Stimulated activated CD4-positive, alpha-beta T cell treated with anti-CD3 and anti-CD28 coated beads, TNF-alpha, amount 100 ng/mL, for 4 hours (primary cell): ENCODE data around the gene CYP21A2.
"Not testable (repeated sequence)": the region's sequence is repeated elsewhere in the genome, so short reads cannot be mapped to it uniquely, and the experiment has no call there.

Source experiments
- DNase-seq, 3 experiments: peaks; one replicate each; pipeline ENCODE4 v3.0.0-alpha.2; 2020; ENCODE audit warnings: low read depth in 3 of 3

CYP21A2 gene

DNA sequence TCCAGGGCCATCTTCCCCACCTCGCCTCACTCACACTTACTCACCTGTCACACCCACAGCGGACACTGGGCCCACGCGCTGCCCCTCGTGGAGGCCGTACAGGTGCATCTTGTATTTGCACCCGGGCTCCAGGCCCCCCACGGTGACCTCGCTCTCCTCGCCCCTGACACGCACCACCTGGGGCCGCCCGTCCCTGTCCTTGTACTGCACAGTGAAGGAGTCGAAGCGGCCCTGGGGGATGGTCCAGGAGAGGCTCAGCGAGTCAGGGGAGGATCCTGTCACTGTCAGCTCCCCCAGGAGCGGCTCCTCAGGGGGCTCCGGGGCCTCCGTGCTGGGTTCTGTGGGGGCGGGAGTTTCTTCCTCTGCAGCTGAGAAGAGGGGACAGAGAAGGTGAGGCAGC is 14.4 kb downstream of the CYP21A2 start:
- DNase-seq: not testable (repeated sequence)

DNA sequence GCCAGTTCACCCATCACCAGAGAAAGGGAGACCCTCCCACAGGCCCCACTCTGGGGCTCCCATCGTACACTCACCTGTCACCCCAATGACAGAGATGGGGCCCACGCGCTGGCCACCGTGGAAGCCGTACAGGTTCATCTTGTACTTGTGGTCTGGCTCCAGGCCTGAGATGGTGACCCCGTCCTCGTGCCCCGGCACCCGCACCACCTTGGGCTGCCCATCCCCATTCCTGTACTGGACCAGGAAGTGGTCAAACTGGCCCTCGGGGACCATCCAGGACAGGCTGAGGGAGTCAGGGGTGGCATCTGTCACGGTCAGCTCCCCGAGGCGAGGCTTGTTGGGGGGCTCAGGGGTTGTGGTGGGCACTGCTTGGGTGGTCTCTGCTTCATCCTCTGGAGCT is 15.1 kb downstream of the CYP21A2 start:
- not testable (repeated sequence) for DNase-seq

DNA sequence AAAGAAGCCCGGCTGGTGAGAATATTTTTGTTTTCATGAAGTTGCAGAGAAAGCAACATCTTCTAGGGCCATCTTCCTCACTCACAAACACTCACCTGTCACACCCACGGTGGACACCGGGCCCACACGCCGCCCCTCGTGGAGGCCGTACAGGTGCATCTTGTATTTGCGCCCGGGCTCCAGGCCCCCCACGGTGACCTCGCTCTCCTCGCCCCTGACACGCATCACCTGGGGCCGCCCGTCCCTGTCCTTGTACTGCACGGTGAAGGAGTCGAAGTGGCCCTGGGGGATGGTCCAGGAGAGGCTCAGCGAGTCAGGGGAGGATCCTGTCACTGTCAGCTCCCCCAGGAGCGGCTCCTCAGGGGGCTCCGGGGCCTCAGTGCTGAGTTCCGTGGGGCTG is 17.5 kb downstream of the CYP21A2 start:
- not testable (repeated sequence) for DNase-seq

DNA sequence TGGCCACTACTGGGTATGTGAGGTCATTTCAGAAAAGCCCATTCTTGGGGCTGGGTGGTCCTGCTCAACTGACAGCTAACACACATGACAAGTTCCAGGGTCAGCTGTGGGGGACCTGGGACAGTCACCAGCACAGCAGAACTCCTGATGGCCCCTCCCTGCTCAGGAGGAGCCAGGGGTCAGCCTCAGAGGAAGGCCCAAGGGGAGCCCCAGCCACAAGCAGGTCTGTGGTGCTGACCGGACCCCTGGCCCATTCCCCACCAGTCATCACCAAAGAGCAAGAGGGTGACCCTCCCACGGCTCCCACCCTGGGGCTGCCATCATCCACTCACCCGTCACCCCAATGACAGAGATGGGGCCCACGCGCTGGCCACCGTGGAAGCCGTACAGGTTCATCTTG is 18.0 kb downstream of the CYP21A2 start:
- no peak for DNase-seq

DNA sequence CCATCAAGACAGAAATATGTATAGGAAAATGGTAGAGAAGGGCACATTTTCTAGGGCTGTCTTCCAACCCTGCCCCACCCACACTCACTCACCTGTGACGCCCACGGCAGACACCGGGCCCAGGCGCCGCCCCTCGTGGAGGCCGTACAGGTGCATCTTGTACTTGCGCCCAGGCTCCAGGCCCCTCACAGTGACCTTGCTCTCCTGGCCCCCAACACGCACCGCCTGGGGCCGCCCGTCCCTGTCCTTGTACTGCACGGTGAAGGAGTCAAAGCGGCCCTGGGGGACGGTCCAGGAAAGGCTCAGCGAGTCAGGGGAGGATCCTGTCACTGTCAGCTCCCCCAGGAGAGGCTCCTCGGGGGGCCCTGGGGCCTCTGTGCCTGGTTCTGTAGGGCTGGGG is 19.8 kb downstream of the CYP21A2 start:
- DNase-seq: no peak

DNA sequence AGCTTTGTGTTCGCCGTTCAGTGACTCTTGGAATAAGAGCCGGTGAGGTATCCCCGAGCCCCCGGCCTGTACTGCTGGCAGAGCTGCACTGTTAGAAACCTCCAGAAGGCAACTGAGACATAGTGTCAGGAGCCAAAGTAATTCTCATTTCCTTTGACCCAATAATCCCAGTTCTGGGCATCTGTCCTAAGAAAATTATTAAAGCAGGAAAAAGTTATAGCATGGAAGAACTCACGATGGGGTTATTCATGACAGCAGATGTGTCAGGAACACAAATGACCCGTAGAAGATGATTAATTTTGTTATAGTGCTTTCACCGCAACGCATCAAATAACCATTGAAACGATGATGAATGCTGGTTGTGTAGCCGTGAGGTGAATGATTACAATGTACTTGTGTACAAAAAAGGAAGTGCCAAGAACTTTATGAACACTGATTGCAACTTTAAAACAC is 20.3 kb downstream of the CYP21A2 start:
- no peak for DNase-seq

DNA sequence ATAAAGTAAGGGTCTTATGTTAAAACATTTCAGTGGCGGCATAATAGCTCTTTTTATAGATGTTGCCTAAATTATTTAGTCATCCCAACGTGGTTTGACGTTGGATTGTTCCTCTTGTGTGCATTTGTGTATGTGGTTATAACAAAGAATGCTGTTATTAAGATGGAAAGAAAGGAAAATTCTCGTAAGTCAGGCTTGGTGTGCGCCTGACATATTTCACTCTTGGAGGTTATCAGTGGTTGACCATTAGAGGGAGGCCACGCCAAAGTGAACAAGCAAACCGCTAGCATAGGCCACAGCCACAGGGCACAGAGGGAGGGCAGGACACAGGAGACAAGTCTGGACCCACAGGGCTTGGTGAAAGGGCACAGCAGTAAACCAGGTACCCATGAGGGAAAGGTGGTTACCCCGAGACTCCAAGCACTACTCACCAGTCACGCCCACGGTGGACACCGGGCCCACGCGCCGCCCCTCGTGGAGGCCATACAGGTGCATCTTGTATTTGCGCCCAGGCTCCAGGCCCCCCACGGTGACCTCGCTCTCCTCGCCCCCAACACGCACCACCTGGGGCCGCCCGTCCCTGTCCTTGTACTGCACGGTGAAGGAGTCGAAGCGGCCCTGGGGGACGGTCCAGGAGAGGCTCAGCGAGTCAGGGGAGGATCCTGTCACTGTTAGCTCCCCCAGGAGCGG is 22.9 kb downstream of the CYP21A2 start:
- no peak for DNase-seq

DNA sequence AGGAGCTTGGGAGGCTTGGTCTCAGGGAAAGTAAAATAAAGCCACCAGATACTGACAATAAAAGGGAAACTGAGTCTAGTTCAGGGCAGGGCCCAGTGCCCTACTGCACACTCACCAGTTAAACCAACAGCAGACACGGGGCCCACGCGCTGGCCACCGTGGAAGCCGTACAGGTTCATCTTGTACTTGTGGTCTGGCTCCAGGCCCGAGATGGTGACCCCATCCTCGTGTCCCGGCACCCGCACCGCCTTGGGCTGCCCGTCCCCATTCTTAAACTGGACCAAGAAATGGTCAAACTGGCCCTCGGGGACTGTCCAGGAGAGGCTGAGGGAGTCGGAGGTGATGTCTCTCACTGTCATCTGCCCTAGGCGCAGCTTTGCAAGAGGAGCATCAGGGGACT is 26.5 kb downstream of the CYP21A2 start:
- no peak for DNase-seq

DNA sequence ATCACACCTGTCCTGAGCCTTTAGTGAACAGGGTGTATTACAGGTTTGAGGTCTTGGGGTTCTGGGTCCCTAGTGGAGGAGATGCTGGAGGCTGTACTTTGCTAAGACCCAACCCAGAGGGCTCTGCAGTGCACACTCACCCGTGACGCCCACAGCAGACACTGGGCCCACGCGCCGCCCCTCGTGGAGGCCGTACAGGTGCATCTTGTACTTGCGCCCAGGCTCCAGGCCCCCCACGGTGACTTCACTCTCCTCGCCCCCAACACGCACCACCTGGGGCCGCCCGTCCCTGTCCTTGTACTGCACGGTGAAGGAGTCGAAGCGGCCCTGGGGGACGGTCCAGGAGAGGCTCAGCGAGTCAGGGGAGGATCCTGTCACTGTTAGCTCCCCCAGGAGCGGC is 29.3 kb downstream of the CYP21A2 start:
- not testable (repeated sequence) for DNase-seq

DNA sequence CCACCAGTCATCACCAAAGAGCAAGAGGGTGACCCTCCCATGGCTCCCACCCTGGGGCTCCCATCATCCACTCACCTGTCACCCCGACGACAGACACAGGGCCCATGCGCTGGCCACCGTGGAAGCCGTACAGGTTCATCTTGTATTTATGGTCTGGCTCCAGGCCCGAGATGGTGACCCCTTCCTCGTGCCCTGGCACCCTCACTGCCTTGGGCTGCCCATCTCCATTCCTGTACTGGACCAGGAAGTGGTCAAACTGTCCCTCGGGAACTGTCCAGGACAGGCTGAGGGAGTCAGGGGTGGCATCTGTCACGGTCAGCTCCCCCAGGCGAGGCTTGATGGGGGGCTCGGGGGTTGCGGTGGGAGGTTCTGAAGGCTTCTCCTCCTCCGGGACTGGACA is 30.1 kb downstream of the CYP21A2 start:
- DNase-seq: not testable (repeated sequence)

DNA sequence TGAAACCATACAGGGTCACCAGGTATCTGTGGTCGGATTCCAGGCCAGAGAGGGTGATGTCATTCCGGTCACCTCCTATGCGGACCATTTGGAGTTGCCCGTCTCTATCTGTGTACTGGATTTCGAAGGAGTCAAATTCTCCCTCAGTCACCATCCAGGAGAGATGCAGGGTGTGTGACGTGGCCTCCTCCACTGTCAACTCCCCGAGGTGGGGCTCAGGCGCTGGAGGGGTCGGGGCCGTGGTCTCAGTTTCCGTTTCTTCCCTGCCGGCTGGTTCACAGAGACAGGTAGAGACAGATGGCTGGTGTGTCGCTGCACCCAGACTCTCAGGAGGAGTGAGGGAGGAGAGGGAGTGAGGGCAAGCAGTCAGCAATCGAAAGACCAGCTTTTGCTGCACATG is 30.7 kb downstream of the CYP21A2 start:
- no peak for DNase-seq

DNA sequence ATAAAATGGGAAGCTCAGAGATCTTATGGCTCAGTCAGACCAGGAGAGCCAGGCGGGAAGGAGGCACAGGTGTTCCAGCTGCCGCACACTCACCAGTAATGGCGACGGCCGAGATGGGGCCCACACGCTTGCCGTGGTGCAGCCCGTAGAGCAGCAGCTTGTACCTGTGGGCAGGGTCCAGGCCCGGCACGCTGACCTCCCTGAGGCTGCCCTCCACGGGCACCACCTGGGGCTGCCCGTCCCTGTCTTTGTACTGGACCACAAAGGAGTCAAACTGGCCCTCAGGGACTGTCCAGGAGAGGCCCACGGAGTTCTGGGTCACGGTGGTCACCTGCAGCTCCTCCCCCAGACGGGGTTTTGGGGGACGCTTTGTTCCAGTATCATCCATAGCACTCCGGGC is 31.2 kb downstream of the CYP21A2 start:
- DNase-seq: no peak

DNA sequence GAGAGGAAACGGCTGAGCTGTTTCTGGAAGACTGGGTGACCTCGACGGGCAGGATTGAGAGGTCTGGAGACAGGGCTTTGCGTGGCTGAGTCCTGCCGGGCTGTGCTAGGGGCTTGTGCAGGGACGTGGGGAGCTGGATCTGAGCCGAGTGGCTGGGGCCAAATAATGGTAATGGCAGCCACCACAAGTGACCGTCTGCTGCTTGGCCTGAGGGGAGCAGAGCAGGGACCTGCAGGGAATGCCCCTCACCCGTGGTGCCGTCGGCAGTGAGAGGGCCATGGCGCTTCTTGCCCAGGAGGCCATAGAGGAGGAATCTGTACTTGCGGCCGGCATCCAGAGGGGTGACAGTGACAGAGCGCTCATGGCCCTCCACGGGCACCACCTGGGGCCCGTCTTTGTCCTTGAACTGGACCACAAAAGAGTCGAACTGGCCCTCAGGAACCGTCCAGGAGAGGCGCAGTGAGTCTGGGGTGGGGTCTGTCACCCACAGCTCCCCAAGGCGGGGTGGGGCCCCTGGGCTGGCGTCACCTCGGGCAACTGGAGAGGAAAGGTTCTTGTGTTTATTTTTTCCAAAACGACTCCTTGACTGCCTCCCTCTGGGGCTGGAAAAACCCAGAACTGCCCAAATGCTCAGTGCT is 31.8 kb downstream of the CYP21A2 start:
- no peak for DNase-seq

DNA sequence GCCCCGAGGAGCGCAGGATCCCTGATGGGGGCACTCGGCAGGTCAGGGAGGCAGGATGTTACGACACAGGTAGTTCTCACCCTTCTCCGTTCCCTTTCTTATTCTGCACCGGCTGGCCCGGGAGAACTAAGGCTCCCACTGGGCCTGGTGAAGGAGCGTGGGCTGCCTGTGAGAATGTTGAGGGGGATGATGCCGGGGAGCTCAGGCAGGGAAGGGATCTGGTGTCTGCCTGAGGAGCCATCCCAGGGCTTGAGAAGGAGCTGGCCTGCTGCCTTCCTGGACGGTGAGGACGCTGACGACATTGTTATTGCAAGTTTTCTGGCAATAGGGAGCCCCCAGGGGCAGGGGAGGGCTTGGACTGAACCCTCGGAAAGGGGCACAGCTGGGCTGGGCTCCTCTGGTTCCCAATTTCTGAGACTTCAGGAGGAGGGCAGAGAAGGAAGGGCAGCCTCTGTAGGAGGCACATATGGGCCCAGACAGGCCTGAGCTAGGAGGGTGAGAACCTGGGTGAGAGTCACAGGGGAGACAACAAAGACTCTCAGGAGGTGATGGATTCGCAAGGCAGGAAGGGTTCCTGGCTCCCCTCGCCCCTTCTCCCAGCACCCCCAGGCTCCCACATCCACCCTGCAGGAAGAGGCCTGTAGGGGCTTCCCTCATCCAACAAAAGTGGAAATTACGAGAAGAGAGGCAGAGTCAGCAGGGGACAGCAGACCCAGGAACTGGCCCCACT is 32.8 kb downstream of the CYP21A2 start:
- no peak for DNase-seq

DNA sequence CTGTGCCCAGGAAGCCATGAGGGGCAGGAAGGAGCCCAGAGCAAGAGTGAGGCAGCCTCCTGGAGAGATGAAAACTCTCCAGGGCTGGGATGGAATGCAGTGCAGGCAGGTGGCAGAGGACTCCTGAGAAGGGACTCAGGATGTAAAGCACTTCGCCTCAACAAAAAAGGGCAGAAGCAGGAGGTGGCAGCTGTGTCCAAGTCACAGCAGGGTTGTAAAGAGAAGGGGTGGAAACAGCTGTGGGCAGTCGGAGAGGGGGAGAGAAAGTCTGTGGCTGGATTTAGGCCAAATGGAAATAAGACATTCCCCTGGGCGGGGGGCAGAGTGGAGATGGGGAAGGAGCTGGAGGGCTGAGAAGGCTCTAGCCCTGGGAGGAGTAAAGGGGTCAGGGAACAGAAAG is 34.9 kb downstream of the CYP21A2 start:
- no peak for DNase-seq

DNA sequence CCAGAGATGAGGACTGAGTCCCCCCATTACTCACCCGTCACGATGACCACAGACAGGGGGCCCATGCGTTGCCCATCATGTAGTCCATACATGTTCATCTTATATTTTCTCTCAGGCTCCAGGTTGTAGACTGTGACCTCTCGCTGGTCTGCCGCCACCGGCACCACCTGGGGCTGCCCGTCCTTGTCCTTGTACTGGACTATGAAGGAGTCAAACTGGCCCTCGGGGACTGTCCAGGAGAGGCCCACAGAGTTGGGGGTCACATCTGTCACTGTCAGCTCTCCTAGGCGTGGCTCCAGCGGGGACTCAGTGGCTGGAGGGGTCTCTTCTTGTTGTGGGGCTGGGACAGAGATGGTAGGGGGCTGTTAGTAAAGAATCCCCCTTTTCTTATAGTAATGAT is 35.4 kb downstream of the CYP21A2 start:
- no peak for DNase-seq

DNA sequence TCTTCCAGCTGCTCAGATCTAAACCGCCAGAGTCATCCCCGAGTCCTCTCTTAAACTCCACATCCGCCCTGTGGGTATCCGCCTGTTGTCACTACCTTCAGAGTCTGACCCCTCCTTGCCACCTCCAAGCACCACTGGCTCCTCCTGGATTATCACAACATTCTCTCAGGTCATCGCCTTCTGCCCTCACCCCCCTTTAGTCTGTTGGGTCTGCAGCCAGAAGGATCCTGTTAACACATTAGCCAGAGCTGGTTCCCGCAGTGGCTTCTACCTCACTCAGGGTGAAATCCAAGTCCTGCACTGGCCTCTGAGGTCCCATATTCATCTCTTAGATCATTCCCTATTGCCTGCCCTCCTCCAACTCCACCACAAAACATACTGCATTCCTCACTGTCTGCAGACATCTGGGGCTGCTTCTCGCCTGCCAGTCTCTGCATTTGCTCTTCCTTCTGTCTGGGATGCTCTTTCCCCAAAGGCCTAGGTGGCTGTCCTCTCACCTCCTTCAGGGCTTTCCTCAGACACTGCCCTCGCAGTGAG is 36.8 kb downstream of the CYP21A2 start:
- DNase-seq: no peak

DNA sequence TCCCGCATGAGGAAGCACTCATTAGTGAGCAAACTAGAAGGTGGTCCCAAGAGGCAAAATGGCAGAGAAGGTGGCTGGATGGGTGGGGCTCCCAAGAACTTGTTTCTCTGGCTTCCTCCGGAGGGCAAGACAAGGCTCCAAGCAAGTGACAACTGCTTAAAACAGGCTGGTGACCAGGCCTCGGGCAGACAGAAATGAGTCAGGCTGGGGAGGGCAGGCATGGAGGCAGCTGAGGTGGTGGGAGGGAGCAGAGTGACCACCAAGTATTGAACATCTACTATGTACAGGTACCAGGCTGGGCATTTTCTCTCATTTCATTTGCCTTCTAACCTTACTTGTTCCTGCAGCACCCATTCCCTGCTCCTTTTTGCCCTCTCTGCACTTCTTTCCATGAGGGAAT is 37.6 kb downstream of the CYP21A2 start:
- DNase-seq: no peak

DNA sequence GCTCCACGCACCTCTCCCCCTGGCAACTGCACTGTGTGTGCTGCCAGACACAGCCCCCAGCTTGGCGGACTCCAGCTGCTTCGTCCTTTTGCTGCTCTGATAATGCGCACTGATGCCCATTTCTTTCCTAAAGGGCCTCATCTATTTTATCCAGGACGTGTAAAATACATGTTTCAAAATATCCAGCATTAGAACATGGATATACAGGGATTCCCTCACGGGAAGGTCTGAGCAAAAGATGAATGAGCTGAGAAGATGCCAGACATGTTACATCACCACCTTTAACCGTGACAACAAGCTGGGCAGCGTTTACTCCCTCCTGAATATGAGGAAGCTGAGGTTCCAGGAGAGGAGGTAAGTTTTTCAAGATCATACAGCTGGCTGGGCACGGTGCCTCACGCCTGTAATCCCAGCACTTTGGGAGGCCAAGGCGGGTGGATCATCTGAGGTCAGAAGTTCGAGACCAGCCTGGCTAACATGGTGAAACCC is 38.1 kb downstream of the CYP21A2 start:
- DNase-seq: no peak

DNA sequence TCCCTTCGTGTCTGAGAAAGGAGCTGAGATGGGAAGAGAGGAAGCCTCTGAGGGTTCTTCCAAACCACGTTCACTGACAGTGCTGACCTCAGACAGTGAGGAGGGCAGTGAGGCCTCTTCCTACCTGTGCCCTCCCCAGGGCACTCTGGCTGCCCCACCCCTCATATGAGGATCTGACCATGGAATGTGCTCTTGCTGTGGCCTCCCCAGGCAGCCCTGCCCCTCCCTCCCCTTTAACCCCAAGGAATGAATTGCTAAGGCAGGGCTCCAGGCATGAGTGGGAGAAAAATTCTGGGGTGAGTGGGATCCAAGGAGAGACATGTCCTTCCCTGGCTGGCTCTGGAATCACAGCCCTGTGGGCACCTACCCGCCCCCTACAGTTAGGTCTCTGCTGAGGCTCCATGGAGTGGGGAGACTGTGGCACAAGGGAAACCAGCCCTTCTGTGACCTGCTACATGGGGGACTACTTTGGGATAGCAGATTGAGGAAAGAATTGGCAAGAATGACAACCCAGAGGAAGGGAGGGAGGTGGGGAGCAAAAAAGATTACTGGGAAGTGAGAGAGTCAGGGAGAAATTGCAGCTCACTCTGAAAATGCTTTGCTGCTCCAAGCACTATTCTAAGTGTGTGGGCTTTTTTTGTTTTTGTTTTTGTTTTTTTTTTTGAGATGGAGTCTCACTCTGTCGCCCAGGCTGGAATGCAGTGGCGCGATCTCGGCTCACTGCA is 41.5 kb downstream of the CYP21A2 start:
- no peak for DNase-seq

DNA sequence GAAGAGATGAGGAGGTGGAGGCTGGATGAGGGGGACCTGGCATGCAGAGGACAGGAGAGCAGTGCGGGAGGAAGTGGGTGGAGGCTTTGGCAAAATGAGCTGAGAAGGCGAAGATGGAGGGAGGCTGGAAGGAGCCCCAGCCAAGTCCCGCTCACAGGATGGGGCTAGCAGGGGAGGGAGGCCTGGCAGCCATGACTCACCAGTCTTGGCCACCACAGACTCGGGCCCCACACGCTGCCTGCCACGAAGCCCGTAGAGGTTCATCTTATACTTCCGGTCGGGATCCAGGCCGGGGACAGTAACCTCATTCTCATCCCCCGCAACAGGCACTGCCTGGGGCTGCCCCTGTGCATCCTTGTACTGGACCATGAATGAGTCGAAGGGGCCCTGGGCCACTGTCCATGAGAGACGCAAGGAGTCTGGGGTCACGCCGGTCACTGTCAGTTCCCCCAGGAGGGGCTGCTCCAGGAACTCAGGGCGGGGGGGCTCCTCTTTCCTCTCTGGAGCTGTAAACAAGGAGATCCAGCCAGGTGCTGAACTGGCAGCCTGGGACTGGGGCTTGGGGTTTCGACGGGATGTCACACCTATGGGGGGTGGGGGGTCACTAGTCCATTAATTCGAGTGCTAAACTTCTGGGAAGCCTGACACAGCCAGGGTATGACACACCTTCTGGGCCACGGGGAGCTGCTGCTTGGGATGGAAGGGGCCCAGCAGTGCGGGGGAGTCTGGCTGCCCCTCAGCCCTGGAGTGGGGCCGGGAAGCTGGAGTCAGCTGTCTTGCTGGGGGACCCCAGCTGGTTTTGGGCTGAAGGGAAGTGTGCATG is 43.2 kb downstream of the CYP21A2 start:
- no peak for DNase-seq
